HepG2 (cell line): ENCODE data around the gene STKLD1. TPM values are rescaled to one million over a fixed set of nuclear protein-coding genes. Genes with fewer than 3 reads are reported as not detected.

ENCODE experiments used
- CHD4 ChIP-seq: fragments of 200-600 bp; sonication (generic); IDR thresholded peaks from 2 replicates; pipeline ENCODE4 v1.7.0; 2017; ENCODE audit warnings: mild to moderate bottlenecking, low read length, borderline replicate concordance
- FOXO1 ChIP-seq: sonication (generic); formaldehyde crosslinking; IDR thresholded peaks from 2 replicates; pipeline ENCODE4 v1.4.0; 2020; ENCODE audit warnings: missing genetic modification reagents
- KDM3A ChIP-seq: IDR thresholded peaks from 2 replicates; pipeline ENCODE4 v1.6.1; 2018; ENCODE audit warnings: low read depth, missing compliant biosample characterization
- POLR2AphosphoS5 ChIP-seq: IDR thresholded peaks from 2 replicates; pipeline ENCODE4 v1.6.1; 2012; ENCODE audit warnings: low read depth, low read length
- SAFB2 ChIP-seq: sonication (generic); formaldehyde crosslinking; IDR thresholded peaks from 2 replicates; pipeline ENCODE4 v1.5.1; 2020; ENCODE audit warnings: missing genetic modification reagents, low read depth, mild to moderate bottlenecking, borderline replicate concordance
- STAT5B ChIP-seq: sonication (generic); formaldehyde crosslinking; IDR thresholded peaks from 2 replicates; pipeline ENCODE4 v1.4.0; 2020; ENCODE audit warnings: missing genetic modification reagents
- ZFP41 ChIP-seq: sonication (generic); formaldehyde crosslinking; IDR thresholded peaks from 2 replicates; pipeline ENCODE4 v1.4.0; 2020; ENCODE audit warnings: mild to moderate bottlenecking, missing genetic modification reagents, borderline replicate concordance
- ZNF552 ChIP-seq: sonication (generic); formaldehyde crosslinking; IDR thresholded peaks from 2 replicates; pipeline ENCODE4 v1.9.0; 2022; ENCODE audit warnings: missing genetic modification reagents, mild to moderate bottlenecking, borderline replicate concordance
- polyA plus RNA-seq, 8 experiments: library from polyadenylated mRNA; depleted of rRNA in 3 of 8; stranded (reverse) in 7 of 8; unstranded in 1 of 8; fragments of >200 nt; fragmentation: Illumina TruSeq in 4 of 8; extraction: Trizol in 4 of 8; gene quantifications; 2 replicates each; pipeline versions ENCODE4 v1.2.1 to v1.2.3, GENCODE V29; 2011 to 2016; ENCODE audit warnings: low read depth in 4 of 8, missing spikeins in 1 of 8, mixed read lengths in 1 of 8; ENCODE audit not compliant: insufficient read depth in 1 of 8
- total RNA-seq, 5 experiments: library from RNA; depleted of rRNA; stranded (reverse); fragments of >200 nt; fragmentation: Illumina TruSeq; extraction: Trizol; gene quantifications; 2 replicates each; pipeline ENCODE4 v1.2.3, GENCODE V29; 2016; ENCODE audit warnings: low read depth in 1 of 5
- TF ChIP-seq, protein P1 (sequence below): sonication (generic); formaldehyde crosslinking; IDR thresholded peaks from 2 replicates; pipeline ENCODE4 v1.5.0; 2020; ENCODE audit warnings: mild to moderate bottlenecking, missing genetic modification reagents, borderline replicate concordance
- TF ChIP-seq, protein P2 (sequence below): sonication (generic); formaldehyde crosslinking; IDR thresholded peaks from 2 replicates; pipeline ENCODE4 v1.5.1; 2020; ENCODE audit warnings: missing genetic modification reagents, mild to moderate bottlenecking, borderline replicate concordance
- TF ChIP-seq, protein P3 (sequence below): sonication (generic); formaldehyde crosslinking; IDR thresholded peaks from 2 replicates; pipeline ENCODE4 v1.9.0; 2022; ENCODE audit warnings: low read depth, missing genetic modification reagents
- TF ChIP-seq, protein P4 (sequence below): fragments of 450-650 bp; IDR thresholded peaks from 2 replicates; pipeline ENCODE4 v1.6.1; 2016
- TF ChIP-seq, protein P5 (sequence below): sonication (generic); formaldehyde crosslinking; IDR thresholded peaks from 2 replicates; pipeline ENCODE4 v1.4.0; 2020; ENCODE audit warnings: missing genetic modification reagents, borderline replicate concordance

Gene STKLD1
- total and polyA plus RNA-seq, 2 of the 13 experiments (the other 11 are each of a cell fraction or from before 2014, with no cell fraction given), result 1.5 to 2.2 TPM

DNA sequence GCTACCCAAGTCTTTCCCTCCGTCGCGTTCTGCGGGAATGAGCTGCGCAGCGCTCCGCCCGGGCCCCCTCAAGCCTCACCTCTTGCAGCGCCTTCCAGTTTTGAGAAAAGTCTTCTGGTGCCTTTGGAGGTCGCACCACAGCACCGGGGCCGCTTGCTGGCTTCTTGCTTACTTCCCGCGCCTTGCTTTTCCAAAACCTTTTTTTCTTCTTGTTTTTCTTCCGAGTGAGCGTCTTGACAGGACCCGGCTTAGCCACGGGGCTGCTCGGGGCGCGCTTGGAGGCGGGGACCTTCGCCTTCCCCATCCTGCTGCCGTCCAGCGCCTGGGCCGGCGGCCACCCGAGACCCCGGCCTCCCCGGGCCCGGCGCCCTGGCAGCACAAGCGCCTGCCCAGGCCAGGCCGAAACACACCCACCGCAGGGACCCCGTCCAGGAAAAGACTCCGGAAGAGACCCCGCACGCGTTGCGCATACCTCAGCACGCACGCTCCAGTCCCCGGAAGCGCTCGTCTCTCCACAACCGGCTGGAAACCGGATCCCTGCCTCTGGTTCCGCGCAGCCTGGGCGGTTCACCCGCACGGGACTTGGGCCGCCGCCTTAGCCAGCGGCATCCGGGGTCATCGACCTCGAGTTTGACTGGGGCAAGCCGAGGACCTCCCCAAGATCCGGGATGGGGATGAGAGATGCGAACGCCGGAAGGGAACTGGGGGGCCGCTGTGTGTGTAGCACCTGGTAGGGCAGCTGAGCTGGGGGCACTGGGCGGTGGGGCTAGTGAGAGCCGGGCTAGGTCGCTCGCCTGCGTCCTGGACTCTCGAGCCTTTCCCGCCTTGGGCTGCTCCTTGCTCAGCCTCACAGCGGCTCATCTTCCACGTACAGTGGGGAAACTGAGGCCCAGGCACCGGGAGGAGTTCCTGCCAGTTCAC, 41.6 kb downstream of the STKLD1 start, which contains the start of gene REXO4 (continued):
- TF ChIP-seq, protein P1, sequence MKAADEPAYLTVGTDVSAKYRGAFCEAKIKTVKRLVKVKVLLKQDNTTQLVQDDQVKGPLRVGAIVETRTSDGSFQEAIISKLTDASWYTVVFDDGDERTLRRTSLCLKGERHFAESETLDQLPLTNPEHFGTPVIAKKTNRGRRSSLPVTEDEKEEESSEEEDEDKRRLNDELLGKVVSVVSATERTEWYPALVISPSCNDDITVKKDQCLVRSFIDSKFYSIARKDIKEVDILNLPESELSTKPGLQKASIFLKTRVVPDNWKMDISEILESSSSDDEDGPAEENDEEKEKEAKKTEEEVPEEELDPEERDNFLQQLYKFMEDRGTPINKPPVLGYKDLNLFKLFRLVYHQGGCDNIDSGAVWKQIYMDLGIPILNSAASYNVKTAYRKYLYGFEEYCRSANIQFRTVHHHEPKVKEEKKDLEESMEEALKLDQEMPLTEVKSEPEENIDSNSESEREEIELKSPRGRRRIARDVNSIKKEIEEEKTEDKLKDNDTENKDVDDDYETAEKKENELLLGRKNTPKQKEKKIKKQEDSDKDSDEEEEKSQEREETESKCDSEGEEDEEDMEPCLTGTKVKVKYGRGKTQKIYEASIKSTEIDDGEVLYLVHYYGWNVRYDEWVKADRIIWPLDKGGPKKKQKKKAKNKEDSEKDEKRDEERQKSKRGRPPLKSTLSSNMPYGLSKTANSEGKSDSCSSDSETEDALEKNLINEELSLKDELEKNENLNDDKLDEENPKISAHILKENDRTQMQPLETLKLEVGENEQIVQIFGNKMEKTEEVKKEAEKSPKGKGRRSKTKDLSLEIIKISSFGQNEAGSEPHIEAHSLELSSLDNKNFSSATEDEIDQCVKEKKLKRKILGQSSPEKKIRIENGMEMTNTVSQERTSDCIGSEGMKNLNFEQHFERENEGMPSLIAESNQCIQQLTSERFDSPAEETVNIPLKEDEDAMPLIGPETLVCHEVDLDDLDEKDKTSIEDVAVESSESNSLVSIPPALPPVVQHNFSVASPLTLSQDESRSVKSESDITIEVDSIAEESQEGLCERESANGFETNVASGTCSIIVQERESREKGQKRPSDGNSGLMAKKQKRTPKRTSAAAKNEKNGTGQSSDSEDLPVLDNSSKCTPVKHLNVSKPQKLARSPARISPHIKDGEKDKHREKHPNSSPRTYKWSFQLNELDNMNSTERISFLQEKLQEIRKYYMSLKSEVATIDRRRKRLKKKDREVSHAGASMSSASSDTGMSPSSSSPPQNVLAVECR (CRISPR knock-in tag), result peak; percentile 97
- TF ChIP-seq, protein P2, sequence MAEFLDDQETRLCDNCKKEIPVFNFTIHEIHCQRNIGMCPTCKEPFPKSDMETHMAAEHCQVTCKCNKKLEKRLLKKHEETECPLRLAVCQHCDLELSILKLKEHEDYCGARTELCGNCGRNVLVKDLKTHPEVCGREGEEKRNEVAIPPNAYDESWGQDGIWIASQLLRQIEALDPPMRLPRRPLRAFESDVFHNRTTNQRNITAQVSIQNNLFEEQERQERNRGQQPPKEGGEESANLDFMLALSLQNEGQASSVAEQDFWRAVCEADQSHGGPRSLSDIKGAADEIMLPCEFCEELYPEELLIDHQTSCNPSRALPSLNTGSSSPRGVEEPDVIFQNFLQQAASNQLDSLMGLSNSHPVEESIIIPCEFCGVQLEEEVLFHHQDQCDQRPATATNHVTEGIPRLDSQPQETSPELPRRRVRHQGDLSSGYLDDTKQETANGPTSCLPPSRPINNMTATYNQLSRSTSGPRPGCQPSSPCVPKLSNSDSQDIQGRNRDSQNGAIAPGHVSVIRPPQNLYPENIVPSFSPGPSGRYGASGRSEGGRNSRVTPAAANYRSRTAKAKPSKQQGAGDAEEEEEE (CRISPR knock-in tag), result no peak
- no peak for TF ChIP-seq CHD4
- peak; percentile 94; the same call in 1 of the 2 replicates for TF ChIP-seq ZNF552 (CRISPR knock-in tag)
- peak; percentile 51; the same call in 1 of the 2 replicates for TF ChIP-seq POLR2AphosphoS5
- TF ChIP-seq FOXO1 (CRISPR knock-in tag), result peak; percentile 69
- TF ChIP-seq STAT5B, result 0 out of 2 replicates have a peak, but pooled peaks have one; percentile 51
- TF ChIP-seq, protein P3, sequence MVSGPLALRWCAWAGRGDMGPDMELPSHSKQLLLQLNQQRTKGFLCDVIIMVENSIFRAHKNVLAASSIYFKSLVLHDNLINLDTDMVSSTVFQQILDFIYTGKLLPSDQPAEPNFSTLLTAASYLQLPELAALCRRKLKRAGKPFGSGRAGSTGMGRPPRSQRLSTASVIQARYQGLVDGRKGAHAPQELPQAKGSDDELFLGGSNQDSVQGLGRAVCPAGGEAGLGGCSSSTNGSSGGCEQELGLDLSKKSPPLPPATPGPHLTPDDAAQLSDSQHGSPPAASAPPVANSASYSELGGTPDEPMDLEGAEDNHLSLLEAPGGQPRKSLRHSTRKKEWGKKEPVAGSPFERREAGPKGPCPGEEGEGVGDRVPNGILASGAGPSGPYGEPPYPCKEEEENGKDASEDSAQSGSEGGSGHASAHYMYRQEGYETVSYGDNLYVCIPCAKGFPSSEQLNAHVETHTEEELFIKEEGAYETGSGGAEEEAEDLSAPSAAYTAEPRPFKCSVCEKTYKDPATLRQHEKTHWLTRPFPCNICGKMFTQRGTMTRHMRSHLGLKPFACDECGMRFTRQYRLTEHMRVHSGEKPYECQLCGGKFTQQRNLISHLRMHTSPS, result peak; percentile 37; the same call in 1 of the 2 replicates
- TF ChIP-seq ZFP41 (CRISPR knock-in tag), result peak; percentile 88; the same call in 1 of the 2 replicates
- peak; percentile 78 for TF ChIP-seq KDM3A (CRISPR knock-in tag)
- TF ChIP-seq, protein P4, sequence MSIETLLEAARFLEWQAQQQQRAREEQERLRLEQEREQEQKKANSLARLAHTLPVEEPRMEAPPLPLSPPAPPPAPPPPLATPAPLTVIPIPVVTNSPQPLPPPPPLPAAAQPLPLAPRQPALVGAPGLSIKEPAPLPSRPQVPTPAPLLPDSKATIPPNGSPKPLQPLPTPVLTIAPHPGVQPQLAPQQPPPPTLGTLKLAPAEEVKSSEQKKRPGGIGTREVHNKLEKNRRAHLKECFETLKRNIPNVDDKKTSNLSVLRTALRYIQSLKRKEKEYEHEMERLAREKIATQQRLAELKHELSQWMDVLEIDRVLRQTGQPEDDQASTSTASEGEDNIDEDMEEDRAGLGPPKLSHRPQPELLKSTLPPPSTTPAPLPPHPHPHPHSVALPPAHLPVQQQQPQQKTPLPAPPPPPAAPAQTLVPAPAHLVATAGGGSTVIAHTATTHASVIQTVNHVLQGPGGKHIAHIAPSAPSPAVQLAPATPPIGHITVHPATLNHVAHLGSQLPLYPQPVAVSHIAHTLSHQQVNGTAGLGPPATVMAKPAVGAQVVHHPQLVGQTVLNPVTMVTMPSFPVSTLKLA, result peak; percentile 78
- TF ChIP-seq, protein P5, sequence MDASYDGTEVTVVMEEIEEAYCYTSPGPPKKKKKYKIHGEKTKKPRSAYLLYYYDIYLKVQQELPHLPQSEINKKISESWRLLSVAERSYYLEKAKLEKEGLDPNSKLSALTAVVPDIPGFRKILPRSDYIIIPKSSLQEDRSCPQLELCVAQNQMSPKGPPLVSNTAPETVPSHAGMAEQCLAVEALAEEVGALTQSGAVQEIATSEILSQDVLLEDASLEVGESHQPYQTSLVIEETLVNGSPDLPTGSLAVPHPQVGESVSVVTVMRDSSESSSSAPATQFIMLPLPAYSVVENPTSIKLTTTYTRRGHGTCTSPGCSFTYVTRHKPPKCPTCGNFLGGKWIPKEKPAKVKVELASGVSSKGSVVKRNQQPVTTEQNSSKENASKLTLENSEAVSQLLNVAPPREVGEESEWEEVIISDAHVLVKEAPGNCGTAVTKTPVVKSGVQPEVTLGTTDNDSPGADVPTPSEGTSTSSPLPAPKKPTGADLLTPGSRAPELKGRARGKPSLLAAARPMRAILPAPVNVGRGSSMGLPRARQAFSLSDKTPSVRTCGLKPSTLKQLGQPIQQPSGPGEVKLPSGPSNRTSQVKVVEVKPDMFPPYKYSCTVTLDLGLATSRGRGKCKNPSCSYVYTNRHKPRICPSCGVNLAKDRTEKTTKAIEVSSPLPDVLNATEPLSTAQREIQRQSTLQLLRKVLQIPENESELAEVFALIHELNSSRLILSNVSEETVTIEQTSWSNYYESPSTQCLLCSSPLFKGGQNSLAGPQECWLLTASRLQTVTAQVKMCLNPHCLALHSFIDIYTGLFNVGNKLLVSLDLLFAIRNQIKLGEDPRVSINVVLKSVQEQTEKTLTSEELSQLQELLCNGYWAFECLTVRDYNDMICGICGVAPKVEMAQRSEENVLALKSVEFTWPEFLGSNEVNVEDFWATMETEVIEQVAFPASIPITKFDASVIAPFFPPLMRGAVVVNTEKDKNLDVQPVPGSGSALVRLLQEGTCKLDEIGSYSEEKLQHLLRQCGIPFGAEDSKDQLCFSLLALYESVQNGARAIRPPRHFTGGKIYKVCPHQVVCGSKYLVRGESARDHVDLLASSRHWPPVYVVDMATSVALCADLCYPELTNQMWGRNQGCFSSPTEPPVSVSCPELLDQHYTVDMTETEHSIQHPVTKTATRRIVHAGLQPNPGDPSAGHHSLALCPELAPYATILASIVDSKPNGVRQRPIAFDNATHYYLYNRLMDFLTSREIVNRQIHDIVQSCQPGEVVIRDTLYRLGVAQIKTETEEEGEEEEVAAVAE, result peak; percentile 92
- TF ChIP-seq SAFB2 (CRISPR knock-in tag), result peak; percentile 96; the same call in 1 of the 2 replicates
